Gastroesophageal sphincter (tissue), 4 donors: ENCODE results near the gene CBLN2. TPM values are rescaled to one million over a fixed set of nuclear protein-coding genes. Genes with fewer than 3 reads are reported as not detected.
A peak's percentile ranks its signal among the peaks of the same experiment; 100 is the strongest.

ENCODE experiments used
- ATAC-seq: fragments of 150-250 bp; one replicate; pipeline ENCODE4 v1.9.1; 2016; ENCODE audit warnings: mild to moderate bottlenecking, moderate library complexity
- H3K27ac ChIP-seq, 4 donors: fragments of 200-600 bp; sonication (generic) in 3 of 4; 1 replicate in 3 of 4; 2 replicates in 1 of 4; pipeline ENCODE4 v1.5.1; 2016 to 2019
- H3K27me3 ChIP-seq: fragments of 200-600 bp; sonication (generic); one replicate; pipeline ENCODE4 v1.5.1; 2019
- H3K36me3 ChIP-seq, 2 donors: fragments of 200-600 bp; sonication (generic); one replicate each; pipeline ENCODE4 v1.5.1; 2019; ENCODE audit warnings: control low read depth in 1 of 2
- H3K4me1 ChIP-seq, 3 donors: fragments of 200-600 bp; sonication (generic); 1 replicate in 2 of 3; 2 replicates in 1 of 3; pipeline ENCODE4 v1.5.1; 2016 to 2019; ENCODE audit warnings: control low read depth in 2 of 3
- H3K4me3 ChIP-seq, 2 donors: fragments of 200-600 bp; sonication (generic); one replicate each; pipeline ENCODE4 v1.5.1; 2019; ENCODE audit warnings: mild to moderate bottlenecking in 1 of 2, moderate library complexity in 1 of 2
- H3K9me3 ChIP-seq, 3 donors: fragments of 200-600 bp; sonication (generic); one replicate each; pipeline ENCODE4 v1.5.1; 2017 to 2019; ENCODE audit warnings: control low read depth in 2 of 3
- EP300 ChIP-seq: sonication (generic); formaldehyde crosslinking; IDR thresholded peaks from one replicate; pipeline ENCODE4 v1.6.1; 2017; ENCODE audit warnings: antibody characterized with exemption, mild to moderate bottlenecking
- POLR2A ChIP-seq, 2 donors: fragments of 450-650 bp; IDR thresholded peaks; one replicate each; pipeline ENCODE4 v1.6.1; 2017; ENCODE audit warnings: antibody characterized with exemption in 2 of 2, mild to moderate bottlenecking in 2 of 2, moderate library complexity in 1 of 2
- POLR2AphosphoS5 ChIP-seq: sonication (generic); formaldehyde crosslinking; IDR thresholded peaks from one replicate; pipeline ENCODE4 v1.6.1; 2017; ENCODE audit warnings: antibody characterized with exemption
- WGBS, 2 donors: methylation state at CpG; one replicate each; pipeline ENCODE4 v1.1.5; 2018; ENCODE audit warnings: low coverage in 1 of 2; 5-methylcytosine and 5-hydroxymethylcytosine counted together
- total RNA-seq, 4 donors: library from RNA; depleted of rRNA; stranded (reverse); fragments of >200 nt; gene quantifications; one replicate each; pipeline ENCODE4 v1.1.0, GENCODE V29; 2016
- TF ChIP-seq, protein P1 (sequence below), 4 experiments: fragments of 200-600 bp in 2 of 4; fragments of 450-650 bp in 2 of 4; sonication (generic) in 1 of 4; IDR thresholded peaks; one replicate each; pipeline ENCODE4 v1.5.1; 2017 to 2019; ENCODE audit warnings: antibody characterized with exemption in 4 of 4, mild to moderate bottlenecking in 2 of 4, moderate library complexity in 2 of 4

The CBLN2 gene
- under 1 TPM in 1 of 4 donors, not detected in 3; 0.40 TPM for total RNA-seq

GRCh38 chr18:72544092-72544886 lies at the start of gene CBLN2:
TSS of gene CBLN2 (minus strand) at chr18:72544342. CDS start at chr18:72542160, 2,182 bp downstream.
- 0 to 2% methylated on average over 11 to 15 of the region's 44 CpGs for WGBS, 2 donors
- Histone ChIP-seq H3K4me1 (peaks cover 0 to 31% (median 0%) of the 10 kb centered on the region in 3 donors), H3K27ac (no peak within 1 kb of the TSS), H3K9me3 (no peaks in the 10 kb centered on the region), H3K36me3 (no peaks in the 10 kb centered on the region), H3K4me3 (peak within 1 kb of the TSS in 1 of 2 donors; percentile 36), H3K27me3 (peaks cover 55% of the 10 kb centered on the region)
- no peak for TF ChIP-seq POLR2A (IDR thresholded peaks at IDR 0.05)
- TF ChIP-seq, protein P1, sequence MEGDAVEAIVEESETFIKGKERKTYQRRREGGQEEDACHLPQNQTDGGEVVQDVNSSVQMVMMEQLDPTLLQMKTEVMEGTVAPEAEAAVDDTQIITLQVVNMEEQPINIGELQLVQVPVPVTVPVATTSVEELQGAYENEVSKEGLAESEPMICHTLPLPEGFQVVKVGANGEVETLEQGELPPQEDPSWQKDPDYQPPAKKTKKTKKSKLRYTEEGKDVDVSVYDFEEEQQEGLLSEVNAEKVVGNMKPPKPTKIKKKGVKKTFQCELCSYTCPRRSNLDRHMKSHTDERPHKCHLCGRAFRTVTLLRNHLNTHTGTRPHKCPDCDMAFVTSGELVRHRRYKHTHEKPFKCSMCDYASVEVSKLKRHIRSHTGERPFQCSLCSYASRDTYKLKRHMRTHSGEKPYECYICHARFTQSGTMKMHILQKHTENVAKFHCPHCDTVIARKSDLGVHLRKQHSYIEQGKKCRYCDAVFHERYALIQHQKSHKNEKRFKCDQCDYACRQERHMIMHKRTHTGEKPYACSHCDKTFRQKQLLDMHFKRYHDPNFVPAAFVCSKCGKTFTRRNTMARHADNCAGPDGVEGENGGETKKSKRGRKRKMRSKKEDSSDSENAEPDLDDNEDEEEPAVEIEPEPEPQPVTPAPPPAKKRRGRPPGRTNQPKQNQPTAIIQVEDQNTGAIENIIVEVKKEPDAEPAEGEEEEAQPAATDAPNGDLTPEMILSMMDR (IDR thresholded peaks at IDR 0.05): peak in 2 of 4 experiments; percentile 34 to 63
- no peak for TF ChIP-seq POLR2AphosphoS5
- no peak for ATAC-seq

- no peaks in the 10 kb centered on the region for H3K9me3 ChIP-seq
- no peaks in the 10 kb centered on the region for H3K4me1 ChIP-seq
- H3K36me3 ChIP-seq: no peaks in the 10 kb centered on the region
- TF ChIP-seq POLR2AphosphoS5 (no peak), POLR2A (IDR thresholded peaks at IDR 0.05) (no peak), EP300 (no peak)
- TF ChIP-seq, protein P1 (IDR thresholded peaks at IDR 0.05): no peak
- WGBS, 2 donors: 82 to 87% methylated on average over 3 to 5 of the region's 5 CpGs
- ATAC-seq: no peak
- no peaks in the 10 kb centered on the region for H3K27me3 ChIP-seq
- H3K27ac ChIP-seq: no peak overlapping the region
- no peak overlapping the region for H3K4me3 ChIP-seq
Measured at GRCh38 chr18:72588360-72588759, 44.2 kb upstream of the CBLN2 start.

DNA sequence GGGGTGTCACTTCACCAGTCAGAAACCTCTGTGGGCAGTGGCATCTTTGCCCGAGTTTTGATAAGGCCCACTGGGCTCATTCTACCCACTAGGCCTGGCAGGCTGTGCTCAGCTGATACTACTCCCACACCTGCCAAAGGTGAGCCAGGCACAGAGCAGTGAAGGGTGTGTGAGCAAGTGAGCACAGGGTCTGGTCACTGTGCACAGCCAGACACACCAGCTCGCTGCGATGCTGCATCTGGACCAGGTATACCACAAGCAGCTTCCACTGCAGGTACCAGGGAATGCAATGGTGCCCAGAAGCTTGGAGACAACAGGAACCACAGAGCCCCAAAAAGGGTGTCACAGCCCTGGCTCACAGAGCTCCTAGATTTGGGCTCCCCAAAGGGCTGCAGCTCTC lies 40.6 kb upstream of the CBLN2 start:
- Histone ChIP-seq H3K36me3 (no peaks in the 10 kb centered on the region), H3K4me3 (no peak overlapping the region), H3K27ac (no peak overlapping the region), H3K4me1 (no peaks in the 10 kb centered on the region), H3K9me3 (no peaks in the 10 kb centered on the region), H3K27me3 (no peaks in the 10 kb centered on the region)
- no peak for ATAC-seq
- no peak for TF ChIP-seq POLR2A (IDR thresholded peaks at IDR 0.05)
- TF ChIP-seq, protein P1 (IDR thresholded peaks at IDR 0.05): no peak
- TF ChIP-seq EP300: no peak
- TF ChIP-seq POLR2AphosphoS5: no peak
- 63% methylated on average over 1 of the region's 3 CpGs; no CpG with 5 or more reads in 1 of the 2 donors for WGBS, 2 donors

GRCh38 chr18:72581976-72582375 lies 37.8 kb upstream of the CBLN2 start:
- H3K4me1 ChIP-seq: no peaks in the 10 kb centered on the region
- H3K27ac ChIP-seq: no peak overlapping the region
- no peak for ATAC-seq
- no peaks in the 10 kb centered on the region for H3K36me3 ChIP-seq
- 57 to 63% methylated on average over 3 of the region's 3 CpGs for WGBS, 2 donors
- no peaks in the 10 kb centered on the region for H3K9me3 ChIP-seq
- H3K4me3 ChIP-seq: no peak overlapping the region
- no peak for TF ChIP-seq POLR2A (IDR thresholded peaks at IDR 0.05)
- TF ChIP-seq EP300: no peak
- no peak for TF ChIP-seq POLR2AphosphoS5
- TF ChIP-seq, protein P1 (IDR thresholded peaks at IDR 0.05): no peak
- H3K27me3 ChIP-seq: no peaks in the 10 kb centered on the region

GRCh38 chr18:72572896-72573295 lies 28.8 kb upstream of the CBLN2 start:
- H3K9me3 ChIP-seq: no peaks in the 10 kb centered on the region
- 50% methylated on average over 2 of the region's 2 CpGs for WGBS, 2 donors
- H3K27ac ChIP-seq: no peak overlapping the region
- no peak for TF ChIP-seq POLR2AphosphoS5
- TF ChIP-seq, protein P1 (IDR thresholded peaks at IDR 0.05): no peak
- TF ChIP-seq POLR2A (IDR thresholded peaks at IDR 0.05): no peak
- no peak for TF ChIP-seq EP300
- no peaks in the 10 kb centered on the region for H3K36me3 ChIP-seq
- H3K27me3 ChIP-seq: no peaks in the 10 kb centered on the region
- no peak for ATAC-seq
- no peaks in the 10 kb centered on the region for H3K4me1 ChIP-seq
- H3K4me3 ChIP-seq: no peak overlapping the region
